Measurements from ENCODE around the gene KLHL5.
"Not testable (repeated sequence)": the region's sequence is repeated elsewhere in the genome, so short reads cannot be mapped to it uniquely, and the experiment has no call there.

KLHL5 gene

GRCh38 chr4:39102297-39102696 lies 40.3 kb downstream of the KLHL5 start:
- no peak for DNase-seq (ENCODE audit: low spot score)

DNA sequence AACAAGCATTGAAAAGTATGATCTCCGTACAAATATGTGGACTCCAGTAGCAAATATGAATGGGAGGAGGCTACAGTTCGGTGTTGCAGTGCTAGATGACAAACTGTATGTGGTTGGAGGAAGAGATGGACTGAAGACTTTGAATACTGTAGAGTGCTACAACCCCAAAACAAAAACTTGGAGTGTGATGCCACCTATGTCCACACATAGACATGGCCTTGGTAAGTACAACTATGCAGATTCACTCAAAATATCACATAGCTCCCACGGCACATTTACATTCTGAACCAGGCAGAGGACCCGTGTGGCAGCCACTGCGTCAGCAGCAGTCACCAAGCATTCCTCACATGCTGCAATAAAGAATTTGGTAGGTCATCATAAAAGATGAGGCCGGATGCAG lies 41.3 kb downstream of the KLHL5 start:
- no peak for DNase-seq (ENCODE audit: low spot score)

DNA sequence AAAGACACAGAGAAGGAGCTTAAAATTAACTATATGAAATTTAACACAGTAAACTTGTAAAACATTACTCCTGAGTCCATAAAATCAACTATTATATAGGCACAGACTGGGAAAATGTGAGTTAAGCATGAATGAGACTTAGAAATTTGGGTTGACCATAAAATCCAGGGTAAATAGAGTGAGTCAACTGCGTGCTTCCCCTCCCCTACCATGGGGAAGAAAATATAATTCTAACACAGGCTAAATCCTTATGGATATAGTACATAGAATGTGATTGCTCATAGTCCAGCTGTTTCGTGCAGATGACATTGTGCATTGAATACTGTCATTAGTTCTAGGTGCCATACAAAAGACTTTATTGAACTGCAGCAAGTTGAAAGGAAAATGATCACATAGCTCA lies 42.2 kb downstream of the KLHL5 start:
- DNase-seq (ENCODE audit: low spot score) = no peak

- no peak for DNase-seq (ENCODE audit: low spot score)
Measured at GRCh38 chr4:39106011-39106410, 44.0 kb downstream of the KLHL5 start.

- no peak for DNase-seq (ENCODE audit: low spot score)
Measured at GRCh38 chr4:39114436-39114835, 52.4 kb downstream of the KLHL5 start.

DNA sequence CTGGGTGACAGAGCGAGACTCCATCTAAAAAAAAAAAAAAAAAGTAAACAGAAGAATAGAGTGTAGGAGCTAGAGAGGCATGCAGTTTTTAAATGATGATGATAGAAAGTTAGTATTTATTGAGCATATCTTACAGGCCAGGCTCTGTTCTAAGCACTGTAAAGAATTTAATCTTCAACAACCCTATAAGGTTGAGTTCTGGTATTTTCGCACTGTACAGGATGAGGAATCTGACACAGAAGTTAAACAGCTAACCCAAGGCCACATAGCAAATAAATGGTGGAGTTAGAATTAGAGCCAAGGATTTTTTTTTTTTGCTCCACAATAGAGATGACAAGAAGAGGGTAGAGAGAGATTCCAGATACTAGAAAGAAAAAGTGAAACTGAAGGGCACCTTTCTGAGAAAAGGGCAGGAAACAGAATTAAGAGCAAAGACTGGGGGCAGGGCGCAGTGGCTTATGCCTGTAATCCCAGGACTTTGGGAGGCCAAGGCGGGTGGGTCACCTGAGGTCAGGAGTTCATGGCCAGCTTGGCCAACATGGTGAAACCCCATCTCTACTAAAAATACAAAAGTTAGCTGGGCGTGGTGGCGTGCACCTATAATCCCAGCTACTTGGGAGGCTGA lies 56.1 kb downstream of the KLHL5 start:
- no peak for DNase-seq (ENCODE audit: low spot score)

DNA sequence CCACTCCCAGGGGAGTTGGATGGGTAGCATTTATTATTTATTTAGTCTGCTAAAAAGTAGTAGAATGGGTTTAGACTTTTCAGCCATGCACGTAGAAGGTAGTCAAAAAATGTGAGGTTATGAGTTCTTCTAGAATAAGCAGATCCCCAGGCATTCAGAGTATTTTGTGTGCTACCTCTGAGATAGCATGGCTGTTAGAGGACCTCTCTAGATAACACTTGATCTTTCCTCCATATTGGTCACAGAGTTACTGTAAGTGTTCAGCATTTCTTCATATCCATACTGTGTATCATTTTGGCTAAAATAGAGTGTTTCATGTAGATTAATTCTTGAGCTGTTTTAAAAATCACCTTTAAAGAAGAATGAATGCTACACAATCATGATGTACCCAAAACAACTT lies 58.4 kb downstream of the KLHL5 start:
- DNase-seq (ENCODE audit: low spot score) = no peak

DNA sequence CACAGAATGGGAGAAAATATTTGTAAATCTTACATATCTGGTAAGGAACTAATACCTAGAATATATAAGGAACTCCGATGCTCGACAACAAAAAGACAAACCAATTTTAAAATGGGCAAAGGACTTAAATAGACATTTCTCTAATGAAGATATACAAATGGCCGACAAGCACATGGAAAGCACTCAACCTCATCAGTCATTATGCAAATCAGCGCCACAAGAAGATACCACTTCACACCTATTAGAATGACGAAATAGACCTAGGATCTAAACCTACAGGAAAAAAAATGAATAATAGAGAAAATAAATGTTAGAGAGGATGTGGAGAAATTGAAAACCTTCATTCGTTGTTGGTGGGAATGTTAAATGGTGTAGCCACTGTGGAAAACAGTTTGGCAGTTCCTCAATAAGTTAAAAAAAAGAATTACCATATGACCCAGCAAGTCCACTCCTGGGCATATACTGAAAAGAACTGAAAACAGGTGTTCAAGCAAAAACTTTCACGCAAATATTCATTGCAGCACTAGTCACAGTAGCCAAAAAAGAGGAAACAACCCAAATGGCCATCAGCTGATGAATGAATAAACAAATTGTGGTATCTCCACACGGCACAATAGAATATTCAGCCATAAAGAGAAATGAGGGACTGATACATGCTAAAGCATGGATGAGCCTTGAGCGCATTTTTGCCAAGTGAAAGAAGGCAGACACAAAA lies 63.0 kb downstream of the KLHL5 start:
- DNase-seq (ENCODE audit: low spot score) = no peak

DNA sequence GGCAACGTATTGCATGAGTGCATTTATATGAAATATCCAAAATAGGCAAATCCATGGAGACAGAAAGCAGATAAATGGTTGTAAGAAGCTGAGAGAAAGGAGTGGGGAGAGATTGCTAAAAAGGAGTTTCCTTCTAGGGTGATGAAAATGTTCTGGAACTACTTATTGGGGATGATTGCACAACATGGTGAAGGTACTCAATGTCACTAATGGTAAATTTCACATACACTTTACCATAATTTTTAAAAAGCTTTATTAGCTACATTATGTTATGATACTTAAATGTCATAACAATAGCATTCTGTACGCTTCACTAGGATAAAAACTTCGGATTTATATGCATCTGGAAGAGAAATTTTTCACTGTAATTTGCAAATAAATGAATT lies 63.6 kb downstream of the KLHL5 start:
- DNase-seq (ENCODE audit: low spot score) = no peak

DNA sequence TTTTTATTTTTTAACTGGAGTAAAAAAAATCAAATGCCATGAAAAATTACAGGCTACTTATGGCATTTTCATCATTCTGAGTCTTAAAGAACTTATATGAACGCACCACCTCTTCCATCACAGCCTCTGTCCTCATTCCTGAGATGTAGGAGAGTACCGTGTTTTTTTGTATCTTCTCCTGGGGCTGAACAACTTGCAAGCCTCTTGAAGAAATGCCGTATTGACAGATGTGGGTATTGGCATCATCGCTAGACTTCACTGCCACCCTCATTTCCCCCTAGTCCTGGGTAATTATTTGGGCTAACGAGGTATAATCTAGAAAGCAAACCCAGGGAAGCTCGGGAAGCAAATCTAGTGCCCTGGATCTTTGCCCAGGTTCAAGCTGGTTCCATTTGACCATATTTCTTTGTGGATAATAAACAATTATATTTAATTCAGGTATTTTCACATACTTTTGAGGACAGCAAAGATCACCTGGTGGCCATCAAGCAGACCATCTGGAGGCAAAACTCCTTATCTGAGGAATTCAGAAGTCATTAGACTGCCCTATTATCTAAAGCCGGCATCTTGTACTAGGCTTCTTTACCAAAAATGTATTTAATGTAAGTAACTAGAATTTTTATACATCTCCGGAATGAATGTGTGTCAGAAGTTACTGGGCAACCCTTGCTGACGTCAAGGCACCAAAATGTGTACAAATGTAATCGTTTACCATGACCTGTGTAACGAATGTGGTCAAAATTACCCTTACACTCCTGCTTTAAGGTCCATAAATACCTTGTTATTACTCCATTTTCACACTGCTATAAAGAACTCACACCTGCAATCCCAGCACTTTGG lies 64.4 kb downstream of the KLHL5 start:
- DNase-seq (ENCODE audit: low spot score) = no peak

DNA sequence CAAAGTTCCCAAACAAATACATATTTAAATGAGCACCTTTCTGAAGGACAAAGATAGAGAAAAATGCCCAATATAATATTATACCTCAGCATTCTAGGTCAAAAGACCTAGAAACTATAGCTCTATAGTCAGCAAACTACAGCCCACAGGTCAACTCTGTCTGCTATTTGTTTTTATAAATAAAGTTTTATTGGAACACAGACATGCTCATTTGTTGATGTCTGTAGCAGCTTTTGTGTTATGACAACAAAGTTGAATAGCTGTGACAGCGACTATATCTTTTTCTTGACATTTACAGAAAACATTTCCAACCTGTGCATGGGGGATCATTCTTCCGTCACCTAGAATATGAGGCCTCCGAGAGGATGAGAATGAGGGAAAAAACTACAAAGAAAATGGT lies 71.6 kb downstream of the KLHL5 start:
- no peak for DNase-seq (ENCODE audit: low spot score)

DNA sequence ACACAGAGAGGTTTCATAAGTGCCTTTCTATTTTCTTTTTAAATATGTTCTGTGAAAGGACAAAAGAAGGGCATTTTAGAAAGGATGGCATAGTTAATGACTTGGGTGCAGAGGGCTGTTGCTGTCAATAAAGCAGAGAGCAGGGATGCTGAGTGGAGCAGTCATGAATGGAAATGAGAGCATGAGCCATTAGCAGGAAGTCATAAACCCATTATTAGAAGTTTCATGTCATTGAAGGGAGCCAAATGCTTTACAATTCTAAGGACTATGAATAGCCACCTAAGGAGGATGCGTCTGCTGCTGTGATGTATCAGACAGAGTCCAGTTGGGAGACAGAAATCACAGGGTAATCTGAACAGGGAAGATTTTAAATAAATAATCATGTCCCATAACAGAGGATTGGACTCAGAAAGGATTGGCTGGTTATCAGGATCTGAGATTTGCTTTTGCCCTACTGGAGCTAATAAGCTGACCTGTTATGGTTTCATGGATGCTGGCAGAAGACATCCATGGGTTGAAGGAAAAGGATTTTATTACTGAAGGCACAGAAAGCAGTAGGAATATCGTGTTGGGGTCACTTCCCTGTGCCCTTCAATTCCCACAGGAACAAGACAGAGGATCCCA lies 72.8 kb downstream of the KLHL5 start:
- no peak for DNase-seq (ENCODE audit: low spot score)

GRCh38 chr4:39138227-39138626 lies 76.2 kb downstream of the KLHL5 start:
- DNase-seq (ENCODE audit: low spot score) = not testable (repeated sequence)

- no peak for DNase-seq (ENCODE audit: low spot score)
Measured at GRCh38 chr4:39146211-39146610, 84.2 kb downstream of the KLHL5 start.

DNA sequence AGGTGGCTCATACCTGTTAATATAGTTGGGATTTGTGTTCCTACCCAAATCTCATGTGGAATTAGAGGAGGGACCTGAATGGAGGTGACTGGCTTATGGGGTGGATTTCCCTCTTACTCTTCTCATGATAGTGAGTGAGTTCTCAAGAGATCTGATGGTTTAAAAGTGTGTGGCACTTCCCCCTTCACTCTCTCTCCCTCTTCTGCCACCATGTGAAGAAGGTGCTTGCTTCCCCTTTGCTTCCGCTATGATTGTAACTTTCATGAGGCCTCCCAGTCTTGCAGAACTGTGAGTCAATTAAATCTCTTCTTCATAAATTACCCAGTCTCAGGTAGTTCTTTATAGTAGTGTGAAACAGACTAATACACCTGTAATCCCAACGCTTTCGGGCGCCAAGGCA lies 92.0 kb downstream of the KLHL5 start:
- DNase-seq (ENCODE audit: low spot score) = no peak

DNA sequence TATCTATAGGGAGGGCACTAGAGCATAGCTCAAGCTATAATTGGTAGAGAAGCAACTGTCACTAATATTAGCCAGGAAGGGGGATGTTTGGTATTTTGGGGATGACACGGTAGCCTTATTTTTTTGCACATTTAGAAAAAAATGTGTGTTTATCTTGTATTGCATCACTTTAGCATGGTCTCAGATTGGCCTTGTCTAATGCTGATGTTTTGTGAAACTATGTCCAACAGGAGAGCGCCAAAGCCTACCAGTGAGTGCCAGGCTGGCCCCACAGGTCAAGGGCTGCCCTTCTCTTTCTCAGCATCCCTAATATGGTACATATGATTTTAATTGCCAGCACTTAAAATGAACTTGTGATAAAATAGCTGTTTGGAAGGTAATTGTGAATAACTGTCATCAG lies 95.5 kb downstream of the KLHL5 start:
- DNase-seq (ENCODE audit: low spot score) = no peak

GRCh38 chr4:39166177-39166576 lies 104.1 kb downstream of the KLHL5 start:
- DNase-seq (ENCODE audit: low spot score) = no peak

- DNase-seq (ENCODE audit: low spot score) = no peak
Measured at GRCh38 chr4:39166669-39167068, 104.6 kb downstream of the KLHL5 start.

- no peak for DNase-seq (ENCODE audit: low spot score)
Measured at GRCh38 chr4:39169426-39169825, 107.4 kb downstream of the KLHL5 start.

DNA sequence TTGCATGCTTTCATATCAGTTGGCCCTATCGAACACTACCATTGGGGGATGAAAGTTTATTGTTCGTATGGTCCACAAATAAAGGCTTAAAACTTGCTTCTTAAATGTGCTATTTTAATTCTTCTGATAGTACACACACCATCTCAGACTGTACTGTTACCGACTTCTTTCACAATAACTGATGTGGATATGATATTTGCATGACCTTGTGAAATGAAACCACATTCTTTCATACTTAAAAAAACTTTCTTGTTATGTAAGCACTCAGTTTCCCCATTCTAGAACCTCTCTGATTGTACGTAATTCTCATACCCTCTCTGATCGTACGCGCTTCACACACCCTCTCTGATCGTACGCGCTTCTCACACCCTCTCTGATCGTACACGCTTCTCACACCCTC lies 108.3 kb downstream of the KLHL5 start:
- DNase-seq (ENCODE audit: low spot score) = no peak
